ENCODE data around the gene USP31. TPM values are rescaled to one million over a fixed set of nuclear protein-coding genes. Genes with fewer than 3 reads are reported as not detected.
A peak's percentile ranks its signal among the peaks of the same experiment; 100 is the strongest.

USP31 gene
- total RNA-seq, 1 experiment from 2014 or later = 11.3 TPM

- H3K27me3 Mint-ChIP-seq (ENCODE audit: insufficient read depth, unreplicated experiment) = peaks cover 23% of the 10 kb centered on the region
- Histone ChIP-seq H3K36me3 (ENCODE audit: control insufficient read depth, insufficient read depth, low read length) (no peaks in the 10 kb centered on the region), H3K9me3 (no peaks in the 10 kb centered on the region), H3K27me3 (replicated peaks; ENCODE audit: control insufficient read depth, insufficient read depth, low read length) (no peaks in the 10 kb centered on the region), H3K4me1 (no peaks in the 10 kb centered on the region), H3K4me3 (ENCODE audit: low read depth, low read length) (no peak overlapping the region)
- H3K9me3 Mint-ChIP-seq (ENCODE audit: unreplicated experiment) = no peaks in the 10 kb centered on the region
- intact Hi-C loops (cut with micrococcal nuclease; ENCODE audit: unreplicated experiment) = no loop called here
- H3K27ac Mint-ChIP-seq (ENCODE audit: unreplicated experiment) = no peak overlapping the region
- POLR2A ChIA-PET = no interaction called here
- no peaks in the 10 kb centered on the region for H3K4me1 Mint-ChIP-seq (ENCODE audit: low read depth, unreplicated experiment)
- H3K4me3 Mint-ChIP-seq (ENCODE audit: unreplicated experiment) = no peak overlapping the region
- BruUV-seq (replicated peaks) = no TSS peak
- DNase-seq = peak in 1 of 2 experiments; percentile 43
- H3K36me3 Mint-ChIP-seq (ENCODE audit: insufficient read depth, unreplicated experiment) = no peaks in the 10 kb centered on the region
- CTCF ChIA-PET = no interaction called here
- TF ChIP-seq CTCF (IDR thresholded peaks at IDR 0.05; ENCODE audit: insufficient read depth in 1 of 2, low read depth in 1 of 2, low read length in 1 of 2, severe bottlenecking in 1 of 2, unreplicated experiment in 1 of 2) = no peak
Observed at GRCh38 chr16:23026784-23027362, 122.4 kb downstream of the USP31 start.

GRCh38 chr16:23025692-23026307 lies 123.5 kb downstream of the USP31 start:
- Mint-ChIP-seq H3K4me3 (ENCODE audit: unreplicated experiment) (no peak overlapping the region), H3K4me1 (ENCODE audit: low read depth, unreplicated experiment) (no peaks in the 10 kb centered on the region), H3K27me3 (ENCODE audit: insufficient read depth, unreplicated experiment) (peaks cover 24% of the 10 kb centered on the region), H3K27ac (ENCODE audit: unreplicated experiment) (no peak overlapping the region), H3K9me3 (ENCODE audit: unreplicated experiment) (no peaks in the 10 kb centered on the region), H3K36me3 (ENCODE audit: insufficient read depth, unreplicated experiment) (no peaks in the 10 kb centered on the region)
- Histone ChIP-seq H3K27me3 (replicated peaks; ENCODE audit: control insufficient read depth, insufficient read depth, low read length) (no peaks in the 10 kb centered on the region), H3K9me3 (no peaks in the 10 kb centered on the region), H3K4me1 (no peaks in the 10 kb centered on the region), H3K36me3 (ENCODE audit: control insufficient read depth, insufficient read depth, low read length) (no peaks in the 10 kb centered on the region), H3K4me3 (ENCODE audit: low read depth, low read length) (no peak overlapping the region)
- CTCF ChIA-PET = no interaction called here
- BruUV-seq (replicated peaks) = no TSS peak
- no peak for TF ChIP-seq CTCF (IDR thresholded peaks at IDR 0.05; ENCODE audit: insufficient read depth in 1 of 2, low read depth in 1 of 2, low read length in 1 of 2, severe bottlenecking in 1 of 2, unreplicated experiment in 1 of 2)
- POLR2A ChIA-PET = no interaction called here
- no peak for DNase-seq
- intact Hi-C loops (cut with micrococcal nuclease; ENCODE audit: unreplicated experiment) = no loop called here

- no peak overlapping the region for H3K4me3 Mint-ChIP-seq (ENCODE audit: unreplicated experiment)
- Histone ChIP-seq H3K9me3 (no peaks in the 10 kb centered on the region), H3K27me3 (replicated peaks; ENCODE audit: control insufficient read depth, insufficient read depth, low read length) (no peaks in the 10 kb centered on the region), H3K4me3 (ENCODE audit: low read depth, low read length) (no peak overlapping the region), H3K36me3 (ENCODE audit: control insufficient read depth, insufficient read depth, low read length) (no peaks in the 10 kb centered on the region), H3K4me1 (no peaks in the 10 kb centered on the region)
- H3K27ac Mint-ChIP-seq (ENCODE audit: unreplicated experiment) = no peak overlapping the region
- ChIA-PET POLR2A (no interaction called here), CTCF (no interaction called here)
- BruUV-seq (replicated peaks) = no TSS peak
- no peaks in the 10 kb centered on the region for H3K4me1 Mint-ChIP-seq (ENCODE audit: low read depth, unreplicated experiment)
- H3K9me3 Mint-ChIP-seq (ENCODE audit: unreplicated experiment) = no peaks in the 10 kb centered on the region
- intact Hi-C loops (cut with micrococcal nuclease; ENCODE audit: unreplicated experiment) = no loop called here
- H3K27me3 Mint-ChIP-seq (ENCODE audit: insufficient read depth, unreplicated experiment) = peaks cover 19% of the 10 kb centered on the region
- H3K36me3 Mint-ChIP-seq (ENCODE audit: insufficient read depth, unreplicated experiment) = no peaks in the 10 kb centered on the region
- TF ChIP-seq CTCF (IDR thresholded peaks at IDR 0.05; ENCODE audit: insufficient read depth in 1 of 2, low read depth in 1 of 2, low read length in 1 of 2, severe bottlenecking in 1 of 2, unreplicated experiment in 1 of 2) = no peak
- no peak for DNase-seq
Observed at GRCh38 chr16:23024044-23024443, 125.2 kb downstream of the USP31 start.
